HG03064 (cell line): ENCODE results near the gene HLCS.

Experiments
- ATAC-seq: cut with Tn5 transposase; IDR thresholded peaks from one replicate; pipeline ENCODE4 v1.9.1; 2021; ENCODE audit warnings: low read depth; ENCODE audit not compliant: unreplicated experiment

The HLCS gene

DNA sequence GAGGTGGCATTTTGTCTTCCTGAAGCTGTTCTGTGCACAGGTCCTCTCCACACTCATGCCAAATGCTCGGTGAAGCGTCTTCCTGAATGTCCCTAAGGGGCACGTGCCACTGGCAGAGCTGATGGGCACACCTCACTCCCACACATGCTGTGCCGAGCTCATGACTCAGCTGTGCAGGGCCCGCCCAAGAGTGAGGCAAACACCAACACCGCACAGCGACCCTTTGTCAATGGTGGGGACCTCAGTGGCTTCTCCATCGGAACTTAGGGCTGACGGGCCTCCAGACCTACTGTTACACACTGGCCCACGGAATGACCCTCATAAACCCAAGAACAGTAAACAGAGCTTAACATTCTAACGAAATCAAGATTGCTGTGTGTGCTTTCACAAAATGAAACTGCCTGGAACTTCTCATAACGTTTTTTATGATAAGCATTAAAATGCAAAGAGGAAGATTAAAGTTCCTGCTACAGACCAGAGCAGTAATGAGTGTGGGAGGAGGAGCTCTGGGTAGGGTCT, 178.3 kb downstream of the HLCS start:
- no peak for ATAC-seq

DNA sequence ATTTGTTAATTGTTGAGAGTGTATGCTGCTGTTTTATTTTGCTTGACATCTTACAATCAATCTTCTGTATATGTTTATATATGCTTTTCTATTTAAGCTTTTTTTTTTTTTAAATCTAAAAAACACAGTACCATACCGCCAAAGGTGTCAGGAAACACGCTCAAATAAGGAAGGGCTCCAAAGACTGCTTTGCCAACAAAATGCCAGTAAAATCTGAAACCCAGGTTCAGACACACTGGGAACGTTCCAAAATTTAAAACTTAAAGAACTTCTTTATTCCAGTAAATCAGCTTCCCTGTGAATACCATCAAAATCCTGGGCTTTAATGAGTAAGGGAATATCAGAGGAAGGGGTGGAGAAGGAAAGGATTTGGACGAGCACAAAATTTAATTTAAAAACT, 180.3 kb downstream of the HLCS start:
- no peak for ATAC-seq

DNA sequence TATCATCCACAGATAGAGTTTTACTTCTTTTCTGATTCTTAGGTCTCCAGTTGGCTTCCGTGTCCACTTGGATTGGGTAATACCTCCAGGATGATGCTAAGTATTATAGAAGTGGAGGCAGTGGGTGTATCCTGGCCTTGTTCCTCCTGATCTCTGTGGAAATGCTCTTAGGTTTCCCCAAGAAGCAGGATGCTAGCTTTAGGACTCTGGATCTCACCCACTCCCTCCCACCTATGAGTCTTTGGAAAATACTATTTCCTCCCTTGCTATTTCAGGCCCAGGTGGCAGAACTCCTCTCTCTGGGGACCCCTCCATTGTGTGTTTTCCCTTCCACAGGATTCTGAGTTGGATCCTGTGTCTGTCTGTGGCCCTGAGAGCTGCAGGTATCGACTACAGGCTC, 180.9 kb downstream of the HLCS start:
- ATAC-seq, result no peak

DNA sequence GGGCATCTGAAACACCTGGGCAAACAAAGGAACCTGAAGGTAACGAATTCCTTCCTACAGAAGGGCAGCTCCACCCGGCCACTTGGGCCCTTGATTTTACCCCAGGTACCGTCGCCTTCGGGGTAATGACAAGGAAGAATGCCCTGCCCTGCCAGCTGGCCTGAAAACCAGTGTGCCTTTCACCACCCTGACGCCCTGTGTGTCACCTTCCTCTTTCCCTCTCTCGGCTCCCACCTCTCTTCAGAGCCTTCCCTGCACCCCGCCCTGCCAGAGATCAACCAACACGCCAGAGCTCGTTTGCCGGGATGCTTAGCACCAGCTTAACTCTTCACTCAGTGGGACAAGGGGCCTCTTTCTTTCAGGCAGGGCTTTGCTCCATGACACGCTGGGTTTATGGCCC, 181.5 kb downstream of the HLCS start:
- ATAC-seq, result no peak

DNA sequence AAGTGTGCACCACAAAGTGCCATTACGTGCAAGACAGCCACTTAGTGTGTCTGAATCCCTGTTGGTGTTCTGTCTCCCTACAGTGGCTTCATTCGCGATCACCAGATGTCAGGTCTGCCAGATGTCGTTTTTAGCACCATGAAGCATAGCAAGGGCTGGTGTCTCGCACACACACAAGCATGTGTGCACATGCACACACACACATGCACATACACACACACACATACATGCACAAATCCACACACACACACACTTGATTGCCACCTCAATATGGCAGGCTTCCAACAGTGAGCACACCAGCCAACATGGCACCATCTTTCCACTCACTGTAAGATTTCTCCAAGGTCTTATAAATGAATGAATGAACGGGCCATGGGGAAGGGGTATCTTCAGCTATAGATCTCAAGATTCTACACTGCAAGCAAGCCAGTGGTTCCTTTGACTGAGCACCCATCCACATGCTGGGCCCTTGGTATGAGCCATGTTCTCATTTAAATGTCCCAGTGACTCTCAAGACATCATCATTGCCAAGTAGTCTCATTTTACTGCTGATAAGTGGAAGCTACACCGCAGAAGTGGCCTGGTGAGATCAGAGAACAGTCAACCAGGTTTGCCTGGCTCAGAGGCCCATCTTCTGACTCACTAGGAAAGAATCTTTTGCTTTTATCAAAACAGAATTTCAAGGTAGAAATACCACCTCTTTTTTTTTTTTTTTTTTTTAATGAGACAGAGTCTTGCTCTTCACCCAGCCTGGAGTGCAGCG, 182.7 kb downstream of the HLCS start:
- no peak for ATAC-seq

DNA sequence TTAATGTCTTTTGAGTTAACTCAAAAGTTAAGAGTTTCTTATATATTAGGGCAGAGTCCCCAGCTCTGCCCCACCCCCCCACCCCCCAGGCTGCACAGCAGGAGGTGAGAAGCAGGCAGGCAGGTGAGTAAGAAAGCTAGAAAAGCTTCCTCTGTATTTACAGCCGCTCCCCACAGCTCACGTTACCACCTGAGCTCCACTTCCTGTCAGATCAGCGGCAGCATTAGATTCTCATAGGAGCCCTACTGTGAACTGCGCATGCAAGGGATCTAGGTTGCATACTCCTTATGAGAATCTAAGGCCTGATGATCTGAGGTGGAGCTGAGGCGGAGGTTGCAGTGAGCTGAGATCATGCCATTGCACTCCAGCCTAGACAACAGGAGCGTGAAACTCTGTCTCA, 185.6 kb downstream of the HLCS start:
- no peak for ATAC-seq

DNA sequence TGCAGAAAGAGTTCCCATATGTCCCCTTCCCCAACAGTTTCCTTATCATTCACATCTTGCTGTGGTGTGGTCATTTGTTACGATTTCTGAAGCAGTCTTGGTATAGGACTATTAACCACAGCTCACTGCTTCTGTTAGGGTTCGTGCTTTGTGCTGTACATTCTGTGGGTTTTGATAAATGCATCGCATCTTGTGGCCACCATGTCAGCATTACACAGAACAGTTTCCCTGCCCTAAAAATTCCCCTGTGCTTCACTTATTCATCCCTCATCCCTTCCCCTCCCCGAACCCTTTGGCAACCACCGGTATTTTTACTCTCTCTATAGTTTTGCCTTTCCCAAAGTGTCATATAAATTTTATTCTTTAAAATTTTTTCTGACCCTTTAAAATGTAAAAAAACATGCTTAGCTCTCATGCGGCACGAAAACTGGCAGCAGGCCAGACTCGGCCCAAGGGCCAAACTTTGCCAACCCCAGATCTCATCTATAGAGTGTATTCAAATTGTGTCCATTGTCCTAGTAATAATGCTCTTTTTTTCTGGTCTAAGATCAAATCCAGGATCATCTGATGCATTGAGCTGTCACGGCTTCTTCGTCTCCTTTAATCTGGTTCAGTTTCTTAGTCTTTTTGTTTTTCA, 189.4 kb downstream of the HLCS start:
- no peak for ATAC-seq

DNA sequence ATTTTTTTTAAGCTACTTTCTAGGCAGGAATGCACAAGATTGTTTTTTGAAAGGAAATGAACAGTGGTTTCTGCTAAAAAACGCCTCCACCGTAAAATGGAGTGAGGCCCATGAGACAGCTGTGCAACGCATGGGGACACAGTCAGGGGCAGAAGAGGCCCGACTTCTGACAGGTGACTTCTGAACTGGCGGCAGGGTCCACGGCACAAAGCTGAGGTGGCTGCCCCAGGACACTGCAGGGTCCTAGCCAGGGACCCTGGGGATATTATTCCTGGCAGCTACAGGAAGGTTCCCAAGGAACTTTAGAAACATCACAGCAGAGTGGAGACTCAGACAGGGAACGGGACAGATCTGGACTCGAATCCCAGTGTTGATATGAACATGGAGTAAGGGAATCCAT, 192.5 kb downstream of the HLCS start:
- ATAC-seq, result no peak

DNA sequence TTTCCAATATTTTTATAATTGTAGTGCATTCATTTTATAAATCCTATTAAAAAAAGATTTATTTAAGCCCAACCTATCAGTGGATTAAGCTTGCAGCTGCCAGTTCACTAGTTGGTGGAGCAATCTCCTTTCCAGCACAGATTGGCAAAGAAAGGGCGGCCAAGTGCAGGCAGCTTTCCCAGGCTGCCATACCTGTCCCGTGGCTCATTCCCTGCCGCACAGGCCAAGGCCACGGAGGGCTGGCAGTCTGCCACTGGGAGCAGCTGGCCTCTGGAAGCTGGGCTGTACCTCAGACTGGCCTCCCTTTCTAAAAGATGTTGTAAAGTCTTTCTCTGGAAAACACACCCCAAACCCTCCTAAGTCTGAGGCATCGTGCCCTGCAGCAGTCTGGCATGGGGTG, 193.4 kb downstream of the HLCS start:
- no peak for ATAC-seq

DNA sequence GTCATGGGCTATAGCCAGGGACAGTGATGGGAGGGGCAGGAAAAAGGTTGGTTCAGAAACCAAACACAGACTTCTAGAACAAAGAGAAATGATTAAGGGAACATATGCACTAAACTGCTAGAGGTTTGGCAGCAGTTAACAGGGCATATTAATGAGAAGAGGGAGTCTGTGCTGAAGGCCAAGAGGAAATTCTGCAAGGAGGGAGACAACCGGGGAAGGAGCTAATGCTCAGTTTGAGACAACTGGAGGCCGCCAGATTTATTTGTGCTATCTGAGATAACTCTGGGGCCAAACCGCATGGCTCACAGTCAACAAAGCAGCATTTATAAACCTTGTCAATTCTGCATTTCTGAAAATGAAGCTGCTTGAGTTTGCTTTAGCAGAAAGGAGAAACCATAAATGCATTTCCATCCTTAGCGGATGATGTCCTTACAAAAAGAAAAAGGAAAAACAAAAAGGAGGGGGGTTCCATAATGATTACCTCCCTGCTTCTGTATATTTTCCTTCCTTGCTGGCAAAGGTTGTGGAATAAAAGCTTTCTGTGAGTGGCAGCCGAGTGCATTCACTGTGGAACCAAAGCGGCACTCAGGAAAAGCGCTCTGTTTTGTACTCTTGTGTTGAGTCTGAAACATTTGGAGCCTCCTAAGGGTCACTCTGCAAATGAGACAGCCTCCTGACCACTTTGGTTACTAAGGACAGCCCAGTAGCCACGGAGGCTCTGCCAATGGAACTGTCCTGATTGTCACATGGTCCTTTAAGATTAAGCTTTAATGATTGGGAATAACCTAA, 197.2 kb downstream of the HLCS start:
- ATAC-seq, result no peak

DNA sequence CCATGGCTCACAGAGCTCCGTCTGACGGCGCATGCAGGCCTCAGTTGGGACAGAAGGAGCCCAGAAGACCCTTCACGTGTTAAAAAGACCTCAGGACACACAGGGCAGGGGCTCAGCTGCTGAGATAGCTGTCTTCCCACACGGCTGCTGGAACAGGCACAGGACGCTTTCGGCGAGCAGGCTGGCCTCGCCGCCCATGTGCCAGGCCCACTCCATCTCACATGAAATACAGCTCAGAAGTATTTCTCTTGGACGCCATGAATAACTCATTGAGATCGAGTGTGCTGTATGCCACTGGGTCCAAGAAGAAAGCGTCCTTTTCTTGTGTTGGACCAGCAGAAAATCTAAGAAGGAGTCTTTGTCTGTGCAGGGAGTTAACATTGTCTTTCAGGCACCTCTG, 198.0 kb downstream of the HLCS start:
- no peak for ATAC-seq

DNA sequence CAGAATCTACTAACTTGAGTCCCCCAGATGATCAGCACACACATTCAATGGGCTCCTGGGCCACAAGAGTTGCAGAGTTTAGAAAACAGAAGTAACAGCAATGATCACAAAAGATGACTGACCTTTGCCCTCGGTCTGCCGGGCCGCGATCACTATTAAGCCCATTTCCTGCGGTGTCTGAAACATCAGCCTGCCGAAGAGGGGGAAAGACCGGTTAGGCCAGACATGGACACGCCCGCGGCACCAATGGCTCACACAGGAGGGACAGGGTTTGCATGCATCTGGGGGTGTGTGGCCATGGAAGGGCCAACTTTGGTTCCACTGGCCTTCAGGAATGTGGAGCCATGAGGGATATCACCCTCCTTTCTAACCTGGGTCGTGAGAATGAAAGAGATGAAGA, 199.4 kb downstream of the HLCS start:
- ATAC-seq, result no peak

DNA sequence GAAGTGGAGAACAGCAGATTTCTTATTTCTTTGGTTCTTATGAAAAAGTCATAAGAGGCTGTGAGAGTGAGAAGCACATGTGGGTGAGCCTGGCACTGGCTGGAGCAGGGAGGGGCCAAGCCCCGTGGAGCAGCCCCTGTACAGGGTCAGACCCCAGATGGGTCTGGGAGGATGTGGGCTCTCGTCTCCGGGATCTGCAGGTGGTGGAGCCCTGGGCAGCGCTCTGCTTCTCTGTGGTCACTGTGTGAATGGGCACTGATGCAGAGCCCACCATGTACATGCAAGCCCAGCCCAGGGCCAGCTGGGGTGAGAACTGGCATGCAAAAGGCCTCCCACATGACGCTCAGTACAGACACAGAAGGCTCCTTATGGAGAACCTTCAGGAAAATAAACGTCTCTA, 200.0 kb downstream of the HLCS start:
- no peak for ATAC-seq

DNA sequence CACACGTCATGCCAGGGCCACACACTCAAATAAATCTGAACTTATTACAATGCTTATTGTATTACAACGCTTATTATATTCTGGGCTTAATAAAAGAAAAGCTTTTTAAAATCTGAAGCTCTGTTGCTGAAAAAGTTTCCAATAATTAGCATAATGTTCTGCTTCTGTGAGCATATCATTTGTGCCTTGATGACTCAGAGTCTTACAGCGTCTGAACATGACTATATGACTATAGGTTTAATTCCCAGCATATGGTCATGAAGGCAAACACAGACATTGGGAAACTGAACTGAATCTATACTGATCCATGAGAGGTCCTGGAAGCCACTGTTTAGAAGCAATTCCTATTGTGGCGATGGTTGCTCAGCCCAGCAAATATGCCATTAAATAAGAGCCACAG, 201.2 kb downstream of the HLCS start:
- no peak for ATAC-seq

DNA sequence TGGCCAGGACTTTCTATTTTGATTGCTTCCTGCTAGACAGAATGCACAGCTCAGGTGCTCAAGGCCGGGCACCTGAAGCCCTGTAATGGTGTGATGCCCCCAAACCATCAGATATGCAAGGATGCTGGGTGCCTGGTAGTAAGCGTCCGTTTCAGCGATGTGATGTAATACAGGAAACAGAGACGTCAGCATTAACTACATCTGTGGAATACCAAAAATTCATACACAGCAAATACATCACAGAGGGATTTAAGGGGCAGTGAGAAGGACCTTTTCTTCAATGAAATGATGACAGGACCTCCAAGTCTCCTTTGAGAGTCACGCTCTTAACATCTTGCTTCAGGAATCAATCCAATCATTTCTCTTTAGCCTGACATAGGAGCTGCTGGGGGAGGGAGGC, 203.2 kb downstream of the HLCS start:
- ATAC-seq, result no peak

DNA sequence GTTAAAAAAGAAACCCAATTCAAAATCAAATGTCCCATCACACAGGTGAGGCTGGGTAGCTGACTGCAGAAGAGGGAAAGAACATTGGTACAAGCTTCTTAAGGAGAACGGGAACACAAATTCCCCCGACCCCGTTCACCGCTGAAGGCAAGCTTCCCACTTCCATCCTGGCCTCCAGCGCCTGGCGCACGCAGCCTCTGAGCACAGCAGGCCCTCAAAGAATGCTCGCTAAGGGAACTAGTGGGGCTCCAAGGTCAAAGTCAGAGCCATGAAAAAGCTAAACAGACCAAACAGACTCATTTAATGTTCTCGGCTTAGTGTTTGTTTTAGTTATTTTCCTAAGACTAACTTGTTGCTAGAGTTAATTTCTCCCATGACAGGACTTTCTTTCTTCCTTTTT, 203.8 kb downstream of the HLCS start:
- no peak for ATAC-seq

DNA sequence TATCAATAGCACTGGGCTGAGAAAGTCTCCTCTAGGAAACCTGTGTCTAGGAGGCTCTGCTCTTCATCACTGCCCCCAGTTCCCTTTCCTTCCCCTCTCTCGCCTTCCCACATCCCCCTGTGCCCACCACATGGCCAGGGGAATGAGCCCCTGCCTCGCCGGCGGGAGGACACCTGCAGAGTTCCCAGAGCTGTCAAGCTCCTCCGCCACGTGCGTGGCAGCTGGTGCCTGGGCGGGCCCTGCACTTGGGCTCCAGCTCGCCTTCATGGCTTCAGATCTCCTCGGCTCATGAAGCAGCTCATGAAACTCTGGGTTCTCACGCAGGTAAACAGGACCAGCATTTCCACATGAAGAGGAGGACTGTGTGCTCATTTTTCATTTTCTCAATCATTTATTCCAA, 204.8 kb downstream of the HLCS start:
- ATAC-seq, result no peak

DNA sequence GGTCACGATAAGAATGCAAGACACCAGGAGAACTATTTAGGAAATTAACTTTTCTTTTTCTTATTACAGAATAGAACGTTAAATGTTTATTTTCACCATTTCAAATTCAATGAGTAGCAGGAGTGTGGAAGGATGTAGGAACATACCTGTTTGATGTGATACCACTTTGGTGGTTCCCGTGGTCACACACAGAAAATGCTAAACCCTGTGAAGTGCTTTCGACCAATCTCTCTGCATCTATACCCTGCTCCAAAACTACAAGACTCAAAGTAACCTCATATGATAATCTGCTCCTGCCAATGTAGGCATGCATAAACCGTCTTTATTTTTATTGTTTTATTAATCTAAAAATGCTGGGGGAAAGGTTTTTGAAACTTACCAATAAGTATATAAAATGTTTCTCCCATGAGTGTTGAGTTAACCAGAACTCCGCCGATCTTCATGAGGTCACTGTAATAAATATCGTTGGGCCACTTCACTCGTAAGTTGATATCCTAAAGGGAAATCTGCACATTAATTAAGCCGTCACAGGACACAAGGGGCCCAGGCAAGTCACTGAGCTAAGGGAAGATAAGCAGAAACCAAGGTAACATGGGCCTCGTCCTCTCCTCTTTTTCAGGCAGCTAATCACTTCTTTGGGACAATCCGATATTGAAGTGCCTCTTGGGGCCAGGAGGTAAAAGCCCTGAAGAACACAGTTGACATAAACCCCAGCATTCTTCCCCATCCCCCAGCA, 207.0 kb downstream of the HLCS start:
- no peak for ATAC-seq

DNA sequence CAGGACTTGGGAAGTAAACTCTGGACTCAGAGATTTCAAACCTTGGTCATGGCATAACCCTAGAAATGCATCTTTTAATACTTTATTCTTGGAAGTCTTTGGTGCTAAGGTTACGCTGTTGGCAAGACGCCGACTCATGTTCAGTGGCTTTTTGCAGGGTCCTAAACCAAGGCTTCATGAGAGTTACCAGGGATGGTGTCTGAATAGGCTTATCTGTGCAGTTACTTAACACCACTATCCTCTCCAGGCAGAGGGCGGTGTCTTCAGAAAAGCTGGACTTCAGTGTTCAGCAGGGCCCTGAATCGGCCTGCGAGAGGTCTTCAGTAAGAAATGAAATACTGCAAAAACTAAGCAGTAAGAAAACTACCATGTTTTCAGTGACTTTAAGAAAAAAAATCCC, 209.3 kb downstream of the HLCS start:
- no peak for ATAC-seq

DNA sequence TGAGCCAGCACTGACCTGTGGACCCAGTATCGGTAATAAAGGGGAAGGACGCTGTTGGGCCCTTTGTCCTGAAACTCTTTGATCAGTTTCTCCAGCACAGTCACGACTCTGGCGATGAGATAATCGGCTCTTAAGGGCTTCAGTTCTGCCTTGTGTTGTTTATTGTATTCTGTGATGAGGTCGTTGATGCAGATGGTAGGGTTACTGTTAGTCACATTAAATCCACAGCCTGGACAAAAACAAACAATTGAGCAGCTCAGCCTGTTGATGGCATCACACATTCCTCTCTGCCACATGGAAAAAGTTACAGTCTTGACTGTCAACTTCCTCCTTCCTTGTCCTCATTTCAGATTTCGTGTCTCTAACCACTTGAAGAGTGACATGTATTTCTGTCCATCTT, 209.9 kb downstream of the HLCS start:
- no peak for ATAC-seq
